ENCODE data around the gene DGKI. TPM values are rescaled to one million over a fixed set of nuclear protein-coding genes. Genes with fewer than 3 reads are reported as not detected.
A peak's percentile ranks its signal among the peaks of the same experiment; 100 is the strongest.

DGKI gene
- total RNA-seq, 4 donors from 2014 or later: 0.44 to 1.1 (median 1.0) TPM; not detected in 1

- intact Hi-C loops (cut with DNase I): no loop called here
- peaks cover 3 to 13% (median 6%) of the 10 kb centered on the region in 3 donors for H3K4me1 ChIP-seq
- DNase-seq: no peak
- H3K27me3 ChIP-seq: no peaks in the 10 kb centered on the region
- H3K27ac ChIP-seq: no peak overlapping the region
- no peak overlapping the region for H3K4me3 ChIP-seq
- TF ChIP-seq POLR2A (IDR thresholded peaks at IDR 0.05) (no peak), CTCF (IDR thresholded peaks at IDR 0.05) (no peak)
- 60 to 73% methylated on average over 1 to 2 of the region's 2 CpGs for WGBS, 2 donors
- no peaks in the 10 kb centered on the region for H3K36me3 ChIP-seq
- no peaks in the 10 kb centered on the region for H3K9me3 ChIP-seq
Observed at GRCh38 chr7:137820156-137820555, 26.6 kb downstream of the DGKI start.

- TF ChIP-seq POLR2A (IDR thresholded peaks at IDR 0.05): no peak
- TF ChIP-seq CTCF (IDR thresholded peaks at IDR 0.05): no peak
- H3K27ac ChIP-seq: no peak overlapping the region
- H3K9me3 ChIP-seq: no peaks in the 10 kb centered on the region
- WGBS, 2 donors: 35 to 42% methylated on average over 2 of the region's 2 CpGs
- H3K36me3 ChIP-seq: no peaks in the 10 kb centered on the region
- H3K27me3 ChIP-seq: no peaks in the 10 kb centered on the region
- H3K4me3 ChIP-seq: no peak overlapping the region
- H3K4me1 ChIP-seq: peaks cover 3 to 13% (median 6%) of the 10 kb centered on the region in 3 donors
- no peak for DNase-seq
- intact Hi-C loops (cut with DNase I): no loop called here
Observed at GRCh38 chr7:137818036-137818435, 28.7 kb downstream of the DGKI start.

- peak in 2 of 6 experiments; percentile 8 to 13 for TF ChIP-seq CTCF (IDR thresholded peaks at IDR 0.05)
- no peak for TF ChIP-seq POLR2A (IDR thresholded peaks at IDR 0.05)
- WGBS, 2 donors: 53 to 64% methylated on average over 5 of the region's 5 CpGs
- DNase-seq: no peak
- H3K4me1 ChIP-seq: peaks cover 3 to 13% (median 6%) of the 10 kb centered on the region in 3 donors
- intact Hi-C loops (cut with DNase I): no loop called here
- H3K4me3 ChIP-seq: no peak overlapping the region
- H3K27me3 ChIP-seq: no peaks in the 10 kb centered on the region
- no peaks in the 10 kb centered on the region for H3K36me3 ChIP-seq
- H3K27ac ChIP-seq: no peak overlapping the region
- H3K9me3 ChIP-seq: no peaks in the 10 kb centered on the region
Observed at GRCh38 chr7:137816696-137817320, 30.0 kb downstream of the DGKI start.

GRCh38 chr7:137813541-137813940, 33.2 kb downstream of the DGKI start:
- H3K4me3 ChIP-seq: no peak overlapping the region

GRCh38 chr7:137810248-137810647, 36.5 kb downstream of the DGKI start:
- Histone ChIP-seq H3K27ac (no peak overlapping the region), H3K4me1 (no peaks in the 10 kb centered on the region), H3K36me3 (no peaks in the 10 kb centered on the region), H3K9me3 (no peaks in the 10 kb centered on the region), H3K27me3 (no peaks in the 10 kb centered on the region), H3K4me3 (no peak overlapping the region)
- TF ChIP-seq CTCF (IDR thresholded peaks at IDR 0.05) (no peak), POLR2A (IDR thresholded peaks at IDR 0.05) (no peak)
- WGBS, 2 donors: 58 to 67% methylated on average over 2 of the region's 2 CpGs
- no peak for DNase-seq
- intact Hi-C loops (cut with DNase I): no loop called here

More at GRCh38 chr7:137813541-137813940, 33.2 kb downstream of the DGKI start:
- Histone ChIP-seq H3K27ac (no peak overlapping the region), H3K4me1 (no peaks in the 10 kb centered on the region), H3K36me3 (no peaks in the 10 kb centered on the region), H3K9me3 (no peaks in the 10 kb centered on the region), H3K27me3 (no peaks in the 10 kb centered on the region)
- WGBS, 2 donors: 91% methylated on average over 1 of the region's 1 CpG
- TF ChIP-seq POLR2A (IDR thresholded peaks at IDR 0.05): no peak
- no peak for TF ChIP-seq CTCF (IDR thresholded peaks at IDR 0.05)
- no peak for DNase-seq
- intact Hi-C loops (cut with DNase I): no loop called here
